Astrocyte (in vitro differentiated cells and primary cell): ENCODE measurements around the gene FBLN5. TPM values are rescaled to one million over a fixed set of nuclear protein-coding genes. Genes with fewer than 3 reads are reported as not detected.

Experiments
- DNase-seq: peaks from one replicate; pipeline ENCODE4 v3.0.0-alpha.2; 2010; ENCODE audit warnings: low read depth
- FAIRE-seq: peaks from 2 replicates; lab custom pipeline; 2011; peaks lifted over from hg19 to GRCh38; lab: Jason Lieb, UNC
- H2AFZ ChIP-seq: 2 replicates; pipeline ENCODE4 v1.6.0; 2012; ENCODE audit warnings: low read depth, low read length, inconsistent platforms
- H3K27ac ChIP-seq: 2 replicates; pipeline ENCODE4 v1.5.1; 2011; ENCODE audit warnings: low read depth, low read length, inconsistent platforms
- H3K27me3 ChIP-seq: 2 replicates; pipeline ENCODE4 v1.6.0; 2011; ENCODE audit warnings: low read length, inconsistent platforms; ENCODE audit not compliant: insufficient read depth
- H3K36me3 ChIP-seq: 2 replicates; pipeline ENCODE4 v1.5.1; 2011; ENCODE audit warnings: low read length, inconsistent platforms; ENCODE audit not compliant: insufficient read depth
- H3K4me1 ChIP-seq: 2 replicates; pipeline ENCODE4 v1.5.1; 2011; ENCODE audit warnings: low read length, inconsistent platforms; ENCODE audit not compliant: insufficient read depth
- H3K4me2 ChIP-seq: 2 replicates; pipeline ENCODE4 v1.6.0; 2012; ENCODE audit warnings: low read length, inconsistent platforms
- H3K4me3 ChIP-seq: 2 replicates; pipeline ENCODE4 v1.5.1; 2011; ENCODE audit warnings: low read depth, mild to moderate bottlenecking, low read length, inconsistent platforms; ENCODE audit not compliant: insufficient read depth
- H3K79me2 ChIP-seq: 2 replicates; pipeline ENCODE4 v1.6.0; 2012; ENCODE audit warnings: mild to moderate bottlenecking, low read length, inconsistent platforms; ENCODE audit not compliant: insufficient read depth
- H3K9ac ChIP-seq: 2 replicates; pipeline ENCODE4 v1.6.0; 2012; ENCODE audit warnings: mild to moderate bottlenecking, low read length, inconsistent platforms
- H3K9me3 ChIP-seq: 2 replicates; pipeline ENCODE4 v1.5.1; 2012; ENCODE audit warnings: low read depth, mild to moderate bottlenecking, low read length, inconsistent platforms; ENCODE audit not compliant: insufficient read depth
- H4K20me1 ChIP-seq: 2 replicates; pipeline ENCODE4 v1.6.0; 2012; ENCODE audit warnings: low read length, inconsistent platforms; ENCODE audit not compliant: insufficient read depth
- H3K27ac Mint-ChIP-seq: one replicate; pipeline ENCODE4 v1.8.0; 2021; ENCODE audit warnings: mild to moderate bottlenecking, mixed read lengths; ENCODE audit not compliant: unreplicated experiment
- H3K27me3 Mint-ChIP-seq: one replicate; pipeline ENCODE4 v1.8.0; 2021; ENCODE audit warnings: low read depth, mixed read lengths; ENCODE audit not compliant: unreplicated experiment
- H3K36me3 Mint-ChIP-seq: one replicate; pipeline ENCODE4 v1.8.0; 2021; ENCODE audit warnings: low read depth, mixed read lengths; ENCODE audit not compliant: unreplicated experiment
- H3K4me1 Mint-ChIP-seq: one replicate; pipeline ENCODE4 v1.8.0; 2021; ENCODE audit warnings: low read depth, mixed read lengths; ENCODE audit not compliant: unreplicated experiment
- H3K4me3 Mint-ChIP-seq: one replicate; pipeline ENCODE4 v1.8.0; 2021; ENCODE audit warnings: mild to moderate bottlenecking, moderate library complexity, mixed read lengths; ENCODE audit not compliant: unreplicated experiment
- H3K9me3 Mint-ChIP-seq: one replicate; pipeline ENCODE4 v1.8.0; 2021; ENCODE audit warnings: mild to moderate bottlenecking, mixed read lengths; ENCODE audit not compliant: unreplicated experiment
- CTCF ChIP-seq: IDR thresholded peaks from 2 replicates; pipeline ENCODE4 v1.5.1; 2011; ENCODE audit warnings: low read depth, mild to moderate bottlenecking, inconsistent platforms, low read length, moderate library complexity; ENCODE audit not compliant: insufficient read depth
- EZH2 ChIP-seq: IDR thresholded peaks from 2 replicates; pipeline ENCODE4 v1.6.1; 2012; ENCODE audit warnings: mild to moderate bottlenecking, low read length, inconsistent platforms; ENCODE audit not compliant: insufficient read depth
- total RNA-seq: library from RNA; stranded (reverse); gene quantifications from 2 replicates; pipeline ENCODE4 v1.2.1, GENCODE V29; 2021

FBLN5 gene
- total RNA-seq, 1 donor from 2014 or later = 12.5 TPM

GRCh38 chr14:91975763-91976162 is 28.3 kb upstream of the FBLN5 start:
- peaks cover 3% of the 10 kb centered on the region for H3K36me3 Mint-ChIP-seq
- H3K4me3 ChIP-seq = no peak overlapping the region
- H3K9ac ChIP-seq = no peak overlapping the region
- no peak overlapping the region for H3K27ac ChIP-seq
- H3K36me3 ChIP-seq = peaks cover 25% of the 10 kb centered on the region
- H3K4me2 ChIP-seq = no peak overlapping the region
- no peaks in the 10 kb centered on the region for H3K27me3 Mint-ChIP-seq
- H2AFZ ChIP-seq = no peak overlapping the region
- H3K9me3 Mint-ChIP-seq = no peaks in the 10 kb centered on the region
- DNase-seq (no peak), FAIRE-seq (no peak)
- H3K27me3 ChIP-seq = no peaks in the 10 kb centered on the region
- H4K20me1 ChIP-seq = peaks cover 5% of the 10 kb centered on the region
- H3K4me1 ChIP-seq = peaks cover 4% of the 10 kb centered on the region
- peaks cover 16% of the 10 kb centered on the region for H3K4me1 Mint-ChIP-seq
- H3K27ac Mint-ChIP-seq = no peak overlapping the region
- TF ChIP-seq CTCF = no peak
- no peak for TF ChIP-seq EZH2
- no peak overlapping the region for H3K4me3 Mint-ChIP-seq
- no peaks in the 10 kb centered on the region for H3K79me2 ChIP-seq
- H3K9me3 ChIP-seq = no peaks in the 10 kb centered on the region

GRCh38 chr14:91971188-91971778 is 23.8 kb upstream of the FBLN5 start:
- no peak for DNase-seq
- Mint-ChIP-seq H3K27me3 (no peaks in the 10 kb centered on the region), H3K9me3 (no peaks in the 10 kb centered on the region), H3K4me1 (no peaks in the 10 kb centered on the region), H3K4me3 (no peak overlapping the region), H3K27ac (no peak overlapping the region), H3K36me3 (peaks cover 2% of the 10 kb centered on the region)
- H3K4me2 ChIP-seq = no peak overlapping the region
- no peaks in the 10 kb centered on the region for H4K20me1 ChIP-seq
- no peaks in the 10 kb centered on the region for H3K4me1 ChIP-seq
- peaks cover 35% of the 10 kb centered on the region for H3K36me3 ChIP-seq
- H3K9ac ChIP-seq = no peak overlapping the region
- no peak overlapping the region for H3K4me3 ChIP-seq
- no peak overlapping the region for H2AFZ ChIP-seq
- H3K27ac ChIP-seq = no peak overlapping the region
- H3K79me2 ChIP-seq = no peaks in the 10 kb centered on the region
- no peaks in the 10 kb centered on the region for H3K27me3 ChIP-seq
- H3K9me3 ChIP-seq = no peaks in the 10 kb centered on the region
- no peak for FAIRE-seq
- no peak for TF ChIP-seq EZH2
- no peak for TF ChIP-seq CTCF

GRCh38 chr14:91968280-91968679 is 20.8 kb upstream of the FBLN5 start:
- Histone ChIP-seq H3K79me2 (no peaks in the 10 kb centered on the region), H4K20me1 (no peaks in the 10 kb centered on the region), H3K27ac (no peak overlapping the region), H3K4me3 (no peak overlapping the region), H3K9ac (no peak overlapping the region), H2AFZ (no peak overlapping the region), H3K36me3 (peaks cover 23% of the 10 kb centered on the region), H3K9me3 (no peaks in the 10 kb centered on the region), H3K27me3 (no peaks in the 10 kb centered on the region), H3K4me1 (no peaks in the 10 kb centered on the region), H3K4me2 (no peak overlapping the region)
- Mint-ChIP-seq H3K27me3 (no peaks in the 10 kb centered on the region), H3K4me1 (no peaks in the 10 kb centered on the region), H3K9me3 (no peaks in the 10 kb centered on the region), H3K4me3 (no peak overlapping the region), H3K27ac (no peak overlapping the region), H3K36me3 (peaks cover 2% of the 10 kb centered on the region)
- FAIRE-seq (no peak), DNase-seq (no peak)
- no peak for TF ChIP-seq CTCF
- no peak for TF ChIP-seq EZH2
